Measurements from ENCODE around the gene GJD4.

DNA sequence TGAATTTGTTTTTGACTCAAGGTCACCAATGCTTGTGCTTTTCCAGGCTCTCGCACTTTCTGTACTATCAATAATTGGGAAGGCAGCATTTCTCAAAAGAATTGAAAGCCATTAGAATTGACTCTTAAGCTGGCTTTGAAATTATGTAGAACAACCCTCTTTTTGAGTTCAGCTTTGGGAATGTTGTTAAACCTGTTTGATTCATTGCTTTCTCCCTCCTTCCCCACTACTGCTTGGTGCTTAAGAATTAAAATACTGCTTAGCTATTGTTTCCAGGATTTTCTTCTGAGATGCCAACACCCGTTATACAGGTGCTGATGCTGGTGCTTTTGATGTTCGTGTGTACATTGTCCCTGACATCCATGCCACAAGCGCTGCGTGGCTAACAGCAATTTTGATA is 52.5 kb downstream of the GJD4 start:
- TF ChIP-seq, protein P1, sequence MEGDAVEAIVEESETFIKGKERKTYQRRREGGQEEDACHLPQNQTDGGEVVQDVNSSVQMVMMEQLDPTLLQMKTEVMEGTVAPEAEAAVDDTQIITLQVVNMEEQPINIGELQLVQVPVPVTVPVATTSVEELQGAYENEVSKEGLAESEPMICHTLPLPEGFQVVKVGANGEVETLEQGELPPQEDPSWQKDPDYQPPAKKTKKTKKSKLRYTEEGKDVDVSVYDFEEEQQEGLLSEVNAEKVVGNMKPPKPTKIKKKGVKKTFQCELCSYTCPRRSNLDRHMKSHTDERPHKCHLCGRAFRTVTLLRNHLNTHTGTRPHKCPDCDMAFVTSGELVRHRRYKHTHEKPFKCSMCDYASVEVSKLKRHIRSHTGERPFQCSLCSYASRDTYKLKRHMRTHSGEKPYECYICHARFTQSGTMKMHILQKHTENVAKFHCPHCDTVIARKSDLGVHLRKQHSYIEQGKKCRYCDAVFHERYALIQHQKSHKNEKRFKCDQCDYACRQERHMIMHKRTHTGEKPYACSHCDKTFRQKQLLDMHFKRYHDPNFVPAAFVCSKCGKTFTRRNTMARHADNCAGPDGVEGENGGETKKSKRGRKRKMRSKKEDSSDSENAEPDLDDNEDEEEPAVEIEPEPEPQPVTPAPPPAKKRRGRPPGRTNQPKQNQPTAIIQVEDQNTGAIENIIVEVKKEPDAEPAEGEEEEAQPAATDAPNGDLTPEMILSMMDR (IDR thresholded peaks at IDR 0.05), result no peak
- TF ChIP-seq RAD21 (conservative IDR thresholded peaks at IDR 0.05 in 1 of 2, IDR thresholded peaks at IDR 0.05 in 1 of 2) (no peak), POLR2A (IDR thresholded peaks at IDR 0.05; ENCODE audit: low read length) (no peak), PHF8 (IDR thresholded peaks at IDR 0.05; ENCODE audit: borderline replicate concordance, low read depth) (no peak), REST (IDR thresholded peaks at IDR 0.05) (no peak), SMC3 (IDR thresholded peaks at IDR 0.05) (no peak), RFX5 (IDR thresholded peaks at IDR 0.05) (no peak), SREBF2 (IDR thresholded peaks at IDR 0.05) (no peak), GATA3 (IDR thresholded peaks at IDR 0.05; ENCODE audit: borderline replicate concordance) (no peak), PBX3 (IDR thresholded peaks at IDR 0.05) (no peak), EP300 (IDR thresholded peaks at IDR 0.05) (no peak), HDAC2 (IDR thresholded peaks at IDR 0.05) (no peak)
- TF ChIP-seq, protein P2, sequence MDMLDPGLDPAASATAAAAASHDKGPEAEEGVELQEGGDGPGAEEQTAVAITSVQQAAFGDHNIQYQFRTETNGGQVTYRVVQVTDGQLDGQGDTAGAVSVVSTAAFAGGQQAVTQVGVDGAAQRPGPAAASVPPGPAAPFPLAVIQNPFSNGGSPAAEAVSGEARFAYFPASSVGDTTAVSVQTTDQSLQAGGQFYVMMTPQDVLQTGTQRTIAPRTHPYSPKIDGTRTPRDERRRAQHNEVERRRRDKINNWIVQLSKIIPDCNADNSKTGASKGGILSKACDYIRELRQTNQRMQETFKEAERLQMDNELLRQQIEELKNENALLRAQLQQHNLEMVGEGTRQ (IDR thresholded peaks at IDR 0.05), result no peak
